Measurements from ENCODE around the gene SNX9.

GRCh38 chr6:157879034-157879872 is 56.2 kb downstream of the SNX9 start:
- TF ChIP-seq CTCF (conservative IDR thresholded peaks at IDR 0.05; ENCODE audit: low read length) = no peak
- no peak for TF ChIP-seq EZH2phosphoT487 (IDR thresholded peaks at IDR 0.05; ENCODE audit: borderline replicate concordance)
